ENCODE results near the gene SEL1L3. TPM values are rescaled to one million over a fixed set of nuclear protein-coding genes. Genes with fewer than 3 reads are reported as not detected.
A peak's percentile ranks its signal among the peaks of the same experiment; 100 is the strongest.
"Not testable (repeated sequence)": the region's sequence is repeated elsewhere in the genome, so short reads cannot be mapped to it uniquely, and the experiment has no call there.

The SEL1L3 gene
- total RNA-seq = 3.9 TPM
- long read RNA-seq, full-length matches to known transcripts = 2 of 5 reads
- long read RNA-seq, partial matches to known transcripts = 2 of 5 reads
- long read RNA-seq, other reads (novel, unspliced or antisense) = 1 of 5 reads

- peak; percentile 36 for ATAC-seq
- peak; percentile 77 for DNase-seq (ENCODE audit: missing footprints)
- intact Hi-C loops (cut with DNase I) = loop anchor here (2.0 kb wide), 1 partner anchor 52 kb away; the partner anchor contains the start of gene SMIM20
Measured at GRCh38 chr4:25862411-25863346, at the start of gene SEL1L3. Gene SEL1L3 (minus strand): TSS chr4:25862988. CDS start chr4:25862836, 152 bp downstream.

GRCh38 chr4:25911356-25911755 lies 48.6 kb upstream of the SEL1L3 start:
- ATAC-seq (no peak), DNase-seq (ENCODE audit: missing footprints) (no peak)
- intact Hi-C loops (cut with DNase I) = loop anchor here (10.0 kb wide), 1 partner anchor 413 kb away; the partner anchor contains the start of gene RBPJ

DNA sequence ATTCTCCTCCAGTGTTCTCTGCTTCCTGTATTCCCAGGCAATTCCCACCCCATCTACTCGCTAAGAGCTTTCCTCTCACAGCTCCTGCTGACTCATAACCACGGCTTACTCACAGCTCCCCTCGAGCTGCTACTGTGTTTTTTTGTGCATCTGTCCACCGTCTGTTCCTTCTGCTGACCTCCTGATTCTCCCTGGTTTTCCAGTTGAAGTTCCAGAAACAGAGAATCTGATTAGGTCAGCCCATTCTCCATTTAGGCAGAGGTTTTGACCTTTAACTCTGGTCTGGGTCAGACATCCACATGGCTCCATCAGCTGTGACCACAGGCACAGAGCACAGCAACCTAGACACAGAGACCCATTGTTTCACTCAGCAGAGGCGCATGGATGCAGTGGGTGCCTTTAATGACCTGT lies 45.7 kb upstream of the SEL1L3 start:
- no peak for ATAC-seq
- no peak for DNase-seq (ENCODE audit: missing footprints)
- intact Hi-C loops (cut with DNase I) = no loop called here

- DNase-seq (ENCODE audit: missing footprints); intact Hi-C loops (cut with DNase I); ATAC-seq: not testable (repeated sequence)
Measured at GRCh38 chr4:25906113-25906512, 43.3 kb upstream of the SEL1L3 start.

DNA sequence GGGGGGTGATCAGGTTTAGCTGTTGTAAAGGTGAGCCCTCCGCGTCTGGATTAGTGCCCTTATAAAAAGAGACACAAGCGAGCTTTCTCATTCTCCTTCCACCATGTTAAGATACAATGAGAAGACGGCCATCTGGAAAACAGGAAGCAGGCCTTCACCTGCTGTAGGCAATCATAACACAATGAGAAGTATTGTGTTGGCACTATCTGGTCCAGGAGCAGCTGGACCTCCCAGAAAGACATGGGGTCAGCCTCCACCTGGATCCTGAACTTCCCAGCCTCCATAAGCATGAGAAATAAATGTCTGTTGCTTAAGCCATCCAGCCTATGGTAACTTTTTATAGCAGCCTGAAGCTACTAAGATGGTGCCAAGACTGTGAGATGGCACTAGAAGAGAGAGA lies 42.6 kb upstream of the SEL1L3 start:
- intact Hi-C loops (cut with DNase I) = no loop called here
- DNase-seq (ENCODE audit: missing footprints) = no peak
- no peak for ATAC-seq

- intact Hi-C loops (cut with DNase I) = no loop called here
- DNase-seq (ENCODE audit: missing footprints) = no peak
- no peak for ATAC-seq
Measured at GRCh38 chr4:25904748-25905082, 41.9 kb upstream of the SEL1L3 start.

- ATAC-seq (no peak), DNase-seq (ENCODE audit: missing footprints) (no peak)
- intact Hi-C loops (cut with DNase I) = no loop called here
Measured at GRCh38 chr4:25903900-25904747, 41.3 kb upstream of the SEL1L3 start.

DNA sequence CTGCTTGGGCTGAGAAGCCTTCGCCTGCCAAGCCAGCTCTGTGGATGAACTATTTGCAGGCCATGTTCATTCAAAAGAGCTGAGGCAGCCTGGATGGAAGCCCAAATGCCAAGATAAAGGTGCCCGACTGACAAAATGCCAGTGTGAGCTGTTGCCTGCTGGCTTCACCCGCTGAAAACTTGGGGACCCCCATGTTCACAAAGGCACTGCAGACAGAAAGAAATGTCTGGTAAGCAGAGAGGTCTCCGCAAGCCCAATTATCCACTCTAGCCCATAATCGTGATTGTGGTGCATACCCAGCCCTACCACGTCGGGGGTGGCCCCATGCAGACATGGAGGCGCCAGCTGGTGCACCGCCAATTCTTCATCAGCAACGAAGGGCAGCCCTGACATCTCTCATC lies 38.2 kb upstream of the SEL1L3 start:
- intact Hi-C loops (cut with DNase I) = no loop called here
- DNase-seq (ENCODE audit: missing footprints) = no peak
- peak; percentile 49 for ATAC-seq

GRCh38 chr4:25900310-25900709 lies 37.5 kb upstream of the SEL1L3 start:
- DNase-seq (ENCODE audit: missing footprints) = no peak
- ATAC-seq = no peak
- intact Hi-C loops (cut with DNase I) = no loop called here

DNA sequence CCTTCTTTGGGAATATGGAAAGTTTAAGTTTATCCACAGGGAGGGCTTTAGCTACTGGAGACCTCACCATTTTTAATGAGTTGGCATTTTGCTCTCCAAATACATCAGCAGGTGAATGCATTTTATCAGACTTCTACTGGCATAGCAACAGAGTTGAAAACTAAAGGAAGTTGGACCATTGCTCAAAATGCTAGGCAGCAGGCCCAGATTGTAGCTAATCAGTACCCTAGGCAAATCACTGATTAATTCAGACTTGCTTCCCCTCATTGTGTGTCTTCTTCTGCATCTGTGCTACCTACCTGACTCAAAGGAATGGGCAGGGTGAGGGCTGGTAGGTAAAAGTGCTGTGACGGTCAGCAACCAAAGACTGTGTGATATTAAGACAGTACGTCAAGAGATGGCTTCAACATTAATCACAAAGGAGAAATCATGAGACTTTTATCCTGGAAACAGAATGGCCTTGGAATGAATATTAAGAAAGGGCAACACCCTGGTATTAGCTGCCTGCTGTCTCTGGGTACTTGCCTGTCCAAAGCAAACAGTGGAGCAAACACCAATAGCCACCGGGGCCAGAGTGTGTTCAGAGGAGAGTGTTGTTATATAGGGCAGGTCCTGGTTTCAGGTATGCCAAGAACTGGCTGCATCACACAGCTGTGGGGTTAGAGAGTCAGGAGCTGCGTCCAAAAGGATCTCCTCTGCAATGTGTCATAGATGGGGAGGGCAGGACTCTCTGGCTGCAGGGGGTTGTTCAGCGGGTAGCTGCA lies 34.2 kb upstream of the SEL1L3 start:
- DNase-seq (ENCODE audit: missing footprints) (no peak), ATAC-seq (no peak)
- intact Hi-C loops (cut with DNase I) = no loop called here

DNA sequence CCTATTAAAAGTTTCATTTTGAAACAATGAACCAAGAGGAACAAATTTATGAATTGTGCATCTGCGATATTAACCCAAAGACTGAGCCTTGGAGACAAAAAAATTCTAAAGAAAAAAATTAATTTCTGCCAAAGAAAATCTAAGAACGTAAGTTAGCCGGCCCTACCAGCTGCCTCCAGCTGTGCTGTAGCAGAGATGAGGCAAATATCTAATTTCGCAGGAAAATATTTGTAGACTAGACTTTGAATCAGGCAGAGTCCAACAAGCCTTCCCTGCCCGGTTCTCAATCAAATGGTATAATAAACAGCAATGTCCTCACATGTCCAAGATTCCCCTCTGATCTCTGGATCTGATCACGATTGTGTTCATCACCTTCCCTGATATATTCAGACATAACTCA lies 30.0 kb upstream of the SEL1L3 start:
- intact Hi-C loops (cut with DNase I) = no loop called here
- peak; percentile 60 for ATAC-seq
- DNase-seq (ENCODE audit: missing footprints) = no peak

DNA sequence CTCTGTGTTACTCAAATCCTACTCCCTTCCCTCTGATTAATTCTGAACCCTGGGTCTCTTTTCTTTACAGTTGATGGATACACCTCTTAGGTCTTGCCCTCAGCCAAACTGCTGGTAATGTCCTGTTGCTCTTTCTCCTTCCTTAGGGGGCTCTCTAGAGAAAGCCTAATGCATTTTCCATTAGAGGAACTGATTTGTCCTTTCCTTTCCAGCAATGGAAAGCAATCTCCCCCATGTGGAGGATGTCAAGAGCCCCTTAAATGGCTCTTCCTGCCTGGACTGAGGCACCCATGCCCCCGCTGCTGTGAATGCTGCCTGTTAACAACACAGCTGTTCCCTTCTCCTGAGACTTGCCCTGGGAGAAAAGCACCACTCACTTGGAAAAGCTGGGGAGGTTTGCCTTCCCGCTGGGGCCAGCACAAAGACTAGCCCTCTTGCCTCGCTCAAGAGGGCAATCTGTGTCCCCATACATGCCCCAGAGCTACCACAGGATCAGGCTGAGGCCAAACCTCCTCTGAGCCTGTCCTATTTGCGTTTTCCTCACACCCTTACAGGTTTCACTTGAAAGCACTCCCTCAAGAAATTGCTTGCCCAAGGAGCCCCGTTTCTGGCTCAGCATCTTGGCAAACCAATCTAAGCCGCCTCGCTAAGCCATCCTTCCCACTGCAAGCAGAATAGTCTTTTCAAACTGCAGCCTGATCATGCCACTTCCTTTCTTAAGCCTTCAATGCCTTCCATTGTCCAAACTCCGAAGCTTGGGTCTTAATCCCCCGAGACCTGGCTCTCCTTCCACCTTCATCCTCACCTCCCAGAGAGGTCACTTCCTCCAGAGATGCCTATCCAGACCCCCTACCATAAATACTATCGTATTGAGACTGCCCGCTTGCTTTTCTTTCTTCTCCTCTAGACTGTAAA lies 28.0 kb upstream of the SEL1L3 start:
- peak; percentile 23 for ATAC-seq
- DNase-seq (ENCODE audit: missing footprints) = no peak
- intact Hi-C loops (cut with DNase I) = no loop called here

- DNase-seq (ENCODE audit: missing footprints) (no peak), ATAC-seq (no peak)
- intact Hi-C loops (cut with DNase I) = no loop called here
Measured at GRCh38 chr4:25889589-25890503, 27.1 kb upstream of the SEL1L3 start.

GRCh38 chr4:25888781-25889180 lies 26.0 kb upstream of the SEL1L3 start:
- ATAC-seq (no peak), DNase-seq (ENCODE audit: missing footprints) (no peak)
- intact Hi-C loops (cut with DNase I) = no loop called here

- ATAC-seq (no peak), DNase-seq (ENCODE audit: missing footprints) (no peak)
- intact Hi-C loops (cut with DNase I) = no loop called here
Measured at GRCh38 chr4:25884031-25884782, 21.4 kb upstream of the SEL1L3 start.

- intact Hi-C loops (cut with DNase I) = no loop called here
- DNase-seq (ENCODE audit: missing footprints) = no peak
- no peak for ATAC-seq
Measured at GRCh38 chr4:25883565-25883964, 20.8 kb upstream of the SEL1L3 start.
